Midbrain (tissue), 1 donor: ENCODE data around the gene SGCA.

ENCODE experiments used
- DNase-seq: peaks from one replicate; lab custom pipeline; 2025; lab: John Stamatoyannopoulos, UW

The SGCA gene

GRCh38 chr17:50182783-50183420 lies 17.1 kb downstream of the SGCA start:
- no peak for DNase-seq

- DNase-seq = no peak
Measured at GRCh38 chr17:50183421-50183994, 17.7 kb downstream of the SGCA start.

- no peak for DNase-seq
Measured at GRCh38 chr17:50184064-50184463, 18.3 kb downstream of the SGCA start.

GRCh38 chr17:50184611-50185398 lies 19.0 kb downstream of the SGCA start:
- no peak for DNase-seq

GRCh38 chr17:50185631-50186471 lies 20.0 kb downstream of the SGCA start:
- DNase-seq = no peak

GRCh38 chr17:50186661-50187393 lies 21.0 kb downstream of the SGCA start:
- no peak for DNase-seq

GRCh38 chr17:50187394-50187725 lies 21.6 kb downstream of the SGCA start:
- no peak for DNase-seq

GRCh38 chr17:50187751-50188530 lies 22.1 kb downstream of the SGCA start:
- no peak for DNase-seq

GRCh38 chr17:50188531-50188920 lies 22.7 kb downstream of the SGCA start:
- no peak for DNase-seq

- no peak for DNase-seq
Measured at GRCh38 chr17:50188921-50189549, 23.2 kb downstream of the SGCA start.

GRCh38 chr17:50189550-50190292 lies 23.9 kb downstream of the SGCA start:
- DNase-seq = no peak

- DNase-seq = no peak
Measured at GRCh38 chr17:50190293-50190602, 24.4 kb downstream of the SGCA start.

GRCh38 chr17:50190603-50191358 lies 25.0 kb downstream of the SGCA start:
- no peak for DNase-seq

- no peak for DNase-seq
Measured at GRCh38 chr17:50191359-50192143, 25.7 kb downstream of the SGCA start.

GRCh38 chr17:50192144-50192617 lies 26.4 kb downstream of the SGCA start:
- DNase-seq = no peak

GRCh38 chr17:50192618-50193291 lies 26.9 kb downstream of the SGCA start:
- no peak for DNase-seq

GRCh38 chr17:50194140-50194933 lies 28.5 kb downstream of the SGCA start:
- DNase-seq = no peak
